T-helper 1 cell treated with Interleukin-12 subunit alpha and Interleukin-12 subunit beta and Interleukin-4 antibody, amounts not matched to agents 30 ng/mL and 1 ng/mL, for 36 hours (primary cell): ENCODE results near the gene ZMPSTE24. TPM values are rescaled to one million over a fixed set of nuclear protein-coding genes. Genes with fewer than 3 reads are reported as not detected.
"Not testable (repeated sequence)": the region's sequence is repeated elsewhere in the genome, so short reads cannot be mapped to it uniquely, and the experiment has no call there.

Source experiments
- intact Hi-C: fragments of 100-400 bp; cut with micrococcal nuclease; formaldehyde crosslinking; loops from one replicate; pipeline ENCODE4 v1.15.1; 2024
- total RNA-seq: library from RNA; stranded (reverse); gene quantifications from 2 replicates; pipeline ENCODE4 v1.2.3, GENCODE V29; 2022

The ZMPSTE24 gene
- total RNA-seq: 39.5 and 40.5 TPM in 2 replicates

DNA sequence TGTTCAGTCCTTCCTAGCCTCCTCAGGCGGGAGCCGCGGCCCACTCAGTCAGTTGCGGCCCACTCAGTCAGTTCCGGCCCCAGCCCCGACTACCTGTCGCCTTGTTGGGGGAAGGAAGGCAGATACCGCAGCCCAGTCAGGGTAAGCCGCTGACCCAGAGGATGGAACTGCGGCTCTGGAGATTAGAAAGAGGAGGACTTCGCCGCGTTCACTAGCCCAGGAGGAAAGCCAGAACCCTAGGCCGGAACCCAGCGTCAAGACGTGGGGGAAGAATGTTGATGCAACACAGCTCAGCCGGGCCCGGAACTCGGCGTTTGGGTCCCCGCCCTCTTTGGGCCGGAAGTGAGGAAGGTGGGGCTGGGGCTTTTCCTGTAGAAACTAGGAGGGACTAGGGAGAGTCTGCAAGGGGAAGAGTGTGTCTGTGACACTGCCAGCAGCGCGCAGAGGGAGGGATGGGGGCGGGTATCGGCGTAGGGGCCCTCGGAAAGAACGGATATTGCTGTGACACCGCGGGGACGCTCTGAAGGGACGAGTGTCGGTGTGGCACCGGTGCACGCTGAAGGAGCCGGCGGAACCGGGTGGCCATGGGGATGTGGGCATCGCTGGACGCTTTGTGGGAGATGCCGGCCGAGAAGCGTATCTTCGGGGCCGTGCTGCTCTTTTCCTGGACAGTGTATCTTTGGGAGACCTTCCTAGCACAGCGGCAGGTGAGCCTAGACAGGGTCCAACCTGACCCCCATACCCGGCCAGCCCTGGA is at the start of gene ZMPSTE24:
TSS of gene ZMPSTE24 (plus strand) at position 549 of the 757 bp plus-strand sequence. CDS start at position 585, 36 bp downstream.
- intact Hi-C loops: loop anchor here (1.0 to 5.0 kb wide), 14 partner anchors 17 to 604 kb away; partner anchors contain the start of genes CAP1, CITED4, NFYC and RLF

DNA sequence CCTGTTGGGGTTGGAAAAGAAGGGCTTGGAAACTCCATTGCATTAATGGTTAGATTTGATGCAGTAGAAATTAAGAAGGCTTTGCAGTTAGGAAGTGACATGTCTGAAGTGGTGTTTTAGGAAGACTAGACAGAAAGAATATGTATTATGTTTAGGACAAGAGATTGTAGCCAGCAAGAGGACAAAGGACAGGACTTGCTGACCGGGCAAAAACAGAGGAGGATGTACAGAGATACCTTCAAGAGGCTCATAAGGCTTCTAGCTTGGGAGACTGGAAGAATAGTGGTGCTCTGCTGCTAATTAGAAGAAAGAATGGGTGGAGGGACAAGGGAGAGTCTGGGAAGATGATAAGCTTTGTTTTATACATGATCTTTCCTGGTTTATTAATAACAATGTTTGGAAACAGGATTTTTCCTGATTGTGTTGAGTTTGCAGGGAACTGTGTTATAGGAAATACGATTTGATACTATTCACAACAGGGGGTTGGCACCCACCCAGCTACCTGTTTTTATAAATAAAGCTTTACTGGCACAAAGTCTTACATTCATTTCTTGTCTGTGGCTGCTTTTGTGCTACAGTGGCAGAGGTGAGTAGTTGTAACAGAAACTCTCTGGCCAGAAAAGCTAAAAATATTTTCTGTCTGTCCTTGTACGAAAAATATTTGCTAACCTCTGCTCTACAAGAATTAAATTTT is 47.4 kb upstream of the ZMPSTE24 start:
- intact Hi-C loops: no loop called here

DNA sequence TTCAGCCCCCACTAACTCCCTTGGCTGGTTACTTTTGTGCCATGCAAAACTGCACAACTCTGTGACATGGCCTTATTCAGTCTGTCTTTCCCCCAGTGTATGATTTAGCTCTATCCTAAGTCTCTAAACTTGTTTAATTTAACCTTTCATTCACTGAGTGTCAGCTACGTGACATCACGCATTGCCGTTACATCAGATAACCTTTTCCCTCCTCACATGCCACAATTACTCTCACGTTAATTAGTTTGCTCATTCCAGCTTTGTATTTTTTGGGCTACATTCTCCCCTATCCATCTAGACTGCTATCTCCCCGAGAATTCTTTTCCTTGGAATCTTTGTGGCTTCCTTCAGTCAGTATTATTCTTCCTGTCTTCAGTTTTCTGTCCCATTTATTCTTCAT is 39.7 kb upstream of the ZMPSTE24 start:
- intact Hi-C loops: no loop called here

DNA sequence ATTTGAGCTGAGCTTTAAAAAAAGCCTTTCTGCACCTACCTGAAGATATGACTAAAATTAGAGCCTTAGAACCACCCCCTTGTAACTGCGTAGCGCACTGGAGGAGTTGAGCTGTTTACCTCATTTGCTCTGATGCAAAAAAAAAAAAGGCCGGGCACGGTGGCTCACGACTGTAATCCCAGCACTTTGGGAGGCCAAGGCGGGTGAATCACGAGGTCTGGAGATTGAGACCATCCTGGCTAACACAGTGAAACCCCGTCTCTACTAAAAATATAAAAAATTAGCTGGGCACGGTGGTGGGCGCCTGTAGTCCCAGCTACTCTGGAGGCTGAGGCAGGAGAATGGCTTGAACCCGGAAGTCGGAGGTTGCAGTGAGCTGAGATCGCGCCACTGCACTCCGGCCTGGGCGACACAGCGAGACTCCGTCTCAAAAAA is 36.5 kb upstream of the ZMPSTE24 start:
- intact Hi-C loops: not testable (repeated sequence)

DNA sequence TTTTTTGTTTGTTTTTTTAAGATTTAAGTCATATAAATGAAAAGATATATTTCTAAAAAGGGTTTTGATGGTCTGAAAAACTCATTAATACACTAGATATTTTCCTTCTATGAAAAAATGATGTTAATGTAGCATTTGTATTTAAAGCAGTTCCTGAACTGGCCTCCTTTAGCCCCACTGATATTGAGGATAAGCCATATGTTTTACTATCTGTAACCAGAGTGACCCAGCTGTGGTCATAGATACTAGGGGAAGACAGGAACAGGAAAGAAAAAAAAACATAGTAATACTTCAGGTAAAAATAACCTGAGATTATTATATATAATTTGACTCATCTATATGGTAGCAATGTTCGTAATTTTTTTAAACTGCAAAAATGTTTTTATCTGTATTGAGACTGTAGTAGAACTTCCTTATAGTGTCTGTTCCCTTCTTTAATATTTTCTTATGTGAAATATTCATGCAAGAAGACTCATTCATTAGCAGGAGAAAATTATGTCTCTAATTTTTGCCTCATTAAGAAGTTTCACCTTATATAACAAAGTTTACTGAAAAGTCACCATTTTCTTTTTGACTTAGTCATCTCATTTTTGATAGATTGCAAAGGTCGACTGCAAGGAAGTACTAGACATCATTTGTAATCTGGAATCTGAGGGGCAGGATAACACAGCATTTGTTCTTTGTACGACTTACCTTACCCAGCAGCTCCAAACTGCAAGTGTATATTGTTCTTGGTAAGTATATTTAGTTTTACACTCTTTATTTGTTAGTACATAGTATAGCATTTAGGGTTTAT is 35.9 kb upstream of the ZMPSTE24 start:
- intact Hi-C loops: no loop called here

DNA sequence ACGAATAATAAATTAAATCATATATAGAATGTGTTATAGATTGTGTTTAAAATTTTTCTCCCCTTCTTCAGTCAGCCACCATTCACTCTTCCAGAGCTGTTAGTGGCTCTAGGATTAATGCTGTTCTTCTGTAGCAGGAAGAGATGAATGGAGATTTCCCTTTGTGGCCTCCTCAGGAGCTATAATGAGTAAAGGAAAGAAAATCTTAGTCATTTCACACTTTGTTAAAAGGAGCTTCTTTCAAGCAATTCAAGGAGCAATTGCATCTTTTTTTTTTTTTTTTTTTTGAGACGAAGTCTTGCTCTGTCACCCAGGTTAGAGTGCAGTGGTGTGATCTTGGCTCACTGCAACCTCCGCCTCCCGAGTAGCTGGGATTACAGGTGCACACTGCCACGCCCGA is 34.0 kb upstream of the ZMPSTE24 start:
- intact Hi-C loops: no loop called here

DNA sequence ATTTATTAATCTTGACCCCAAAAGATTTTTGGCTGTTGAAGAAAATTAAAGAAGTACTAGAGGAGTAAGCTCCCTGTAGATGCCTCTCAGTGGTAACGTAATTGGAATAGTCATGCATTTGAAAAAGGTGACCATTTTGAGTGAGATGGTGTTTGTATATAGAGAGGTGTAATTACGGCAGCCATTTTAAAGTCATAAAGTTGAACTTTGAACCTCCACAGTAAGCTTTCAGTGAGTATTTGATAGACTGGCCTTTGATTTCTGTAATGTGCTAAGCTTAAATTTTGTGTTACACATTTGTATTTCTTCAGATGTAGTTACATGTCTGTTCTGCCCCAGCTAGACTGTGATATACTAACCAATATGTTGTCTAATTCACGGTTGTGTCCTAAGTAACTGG is 31.8 kb upstream of the ZMPSTE24 start:
- intact Hi-C loops: no loop called here

DNA sequence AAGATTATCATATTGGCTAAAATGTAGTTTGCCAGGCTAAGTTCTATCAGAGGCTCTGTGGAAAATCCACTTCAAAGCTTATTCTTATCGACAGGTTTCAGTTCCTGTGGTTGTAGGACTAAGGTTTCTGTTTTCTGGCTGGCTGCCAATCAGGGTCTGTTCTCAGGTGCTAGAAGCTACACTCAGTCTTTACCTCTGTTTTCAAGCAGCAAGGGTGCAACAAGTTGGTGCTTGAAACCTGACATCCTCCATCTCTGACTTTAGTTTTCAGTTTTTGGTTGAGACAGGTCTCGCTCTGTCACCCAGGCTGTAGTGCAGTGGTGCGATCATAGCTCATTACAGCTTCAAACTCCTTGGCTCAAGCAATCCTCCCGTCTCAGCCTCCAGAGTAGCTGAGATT is 25.6 kb upstream of the ZMPSTE24 start:
- intact Hi-C loops: loop anchor here (1.0 to 5.0 kb wide), 4 partner anchors 9 to 170 kb away; no protein-coding TSS in a partner anchor

DNA sequence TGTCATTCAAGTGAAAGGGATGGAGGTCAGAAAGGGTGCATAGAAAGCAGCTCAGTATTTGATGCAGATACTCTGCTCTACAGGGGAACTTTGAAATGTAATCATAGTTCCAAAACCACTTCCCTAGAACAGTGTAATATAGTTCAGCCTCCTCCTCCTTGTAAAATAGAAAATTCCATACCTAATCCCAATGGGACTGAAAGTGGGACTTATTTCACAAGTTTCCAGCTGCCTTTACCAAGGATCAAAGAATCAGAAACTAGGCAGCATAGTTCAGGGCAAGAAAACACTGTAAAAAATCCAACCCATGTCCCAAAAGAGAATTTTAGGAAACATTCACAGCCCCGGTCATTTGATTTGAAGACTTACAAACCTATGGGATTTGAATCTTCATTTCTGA is 18.4 kb upstream of the ZMPSTE24 start:
- intact Hi-C loops: loop anchor here (2.0 to 5.0 kb wide), 2 partner anchors 53 to 77 kb away; partner anchors contain the start of gene RLF

DNA sequence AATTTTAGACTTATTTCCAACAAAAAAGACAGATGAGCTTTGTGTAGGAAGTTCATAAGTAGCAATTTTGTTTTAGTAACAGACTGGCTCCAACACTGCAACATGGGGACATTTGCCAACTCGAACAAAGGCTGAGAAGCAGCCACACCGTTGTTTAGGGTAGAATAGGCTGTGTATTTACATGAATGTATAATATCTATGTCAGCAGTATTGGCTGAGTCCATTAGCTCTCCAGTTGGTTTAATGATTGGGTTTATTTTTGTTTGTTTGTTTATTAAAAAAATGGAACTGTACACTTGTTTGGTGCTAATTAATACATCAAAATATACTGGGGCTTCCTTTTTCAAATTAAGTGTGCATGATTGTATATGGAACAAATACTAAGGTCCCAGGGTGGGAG is 17.6 kb upstream of the ZMPSTE24 start:
- intact Hi-C loops: loop anchor here (2.0 to 5.0 kb wide), 2 partner anchors 54 to 78 kb away; partner anchors contain the start of gene RLF

DNA sequence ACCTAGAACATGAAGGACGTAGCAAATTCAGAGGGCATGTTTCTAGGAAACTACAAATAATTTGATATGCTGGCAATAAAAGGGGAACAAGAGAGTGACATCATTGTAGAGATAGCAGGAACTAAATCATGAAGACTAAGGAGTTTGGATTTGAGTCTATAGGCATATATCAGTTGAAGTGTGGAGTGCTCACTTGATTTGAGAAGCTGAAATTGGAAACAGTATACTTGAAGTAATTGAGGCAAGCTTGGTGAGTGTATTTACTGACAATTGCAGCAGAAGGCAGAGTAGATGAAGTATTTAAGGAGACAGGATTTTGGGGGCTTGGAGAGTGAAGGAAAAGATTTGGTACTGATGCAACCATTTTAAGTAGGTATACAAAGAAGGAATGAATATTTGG is 16.7 kb upstream of the ZMPSTE24 start:
- intact Hi-C loops: loop anchor here (1.0 to 5.0 kb wide), 6 partner anchors 9 to 144 kb away; partner anchors contain the start of gene RLF

DNA sequence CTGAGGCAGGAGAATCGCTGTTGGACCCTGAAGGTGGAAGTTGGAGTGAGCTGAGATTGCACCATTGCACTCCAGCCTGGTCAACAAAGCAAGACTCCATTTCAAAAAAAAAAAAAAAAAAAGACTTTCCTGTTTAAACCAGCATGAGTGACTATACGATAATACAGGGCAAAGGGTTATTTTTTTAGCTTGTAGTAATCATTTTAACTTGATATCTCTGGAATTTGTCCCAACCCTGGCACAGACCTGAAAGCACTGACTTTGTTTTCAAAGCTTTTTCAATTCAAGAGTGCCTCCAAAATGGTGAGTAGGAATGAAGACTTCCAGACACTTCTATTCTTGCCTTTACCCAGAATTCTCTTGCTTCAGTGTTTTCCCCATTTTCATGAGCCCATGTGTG is 14.7 kb upstream of the ZMPSTE24 start:
- intact Hi-C loops: loop anchor here (5.0 kb wide), 1 partner anchor 81 kb away; the partner anchor contains the start of gene RLF

DNA sequence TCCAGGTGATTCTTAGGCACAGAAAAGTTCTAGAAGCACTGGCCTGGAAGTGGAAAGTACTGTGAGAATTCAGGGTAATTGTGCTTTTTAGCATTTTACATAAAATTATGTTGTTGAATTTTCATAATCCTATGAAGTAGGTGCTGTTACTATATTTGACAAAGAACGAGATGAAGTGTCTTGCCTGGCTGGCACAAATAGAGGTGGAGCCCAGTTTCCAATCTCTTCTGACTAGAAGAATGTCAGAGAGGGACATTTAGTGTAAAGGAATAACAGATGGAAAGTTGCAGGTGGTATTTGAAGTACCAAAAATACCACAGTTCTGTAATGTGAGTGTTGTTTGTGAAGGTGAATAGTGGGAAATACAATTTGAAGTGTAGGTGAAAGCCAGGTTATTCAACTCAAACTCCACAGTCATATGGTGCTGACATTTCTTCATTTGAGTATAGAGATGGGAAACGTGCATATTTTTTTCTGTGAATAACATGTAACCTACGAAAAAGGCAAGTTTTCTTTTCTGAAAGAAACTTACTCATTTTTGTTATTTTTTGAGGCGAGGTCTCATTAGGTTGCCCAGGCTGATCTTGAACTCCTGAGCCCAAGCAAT is 13.8 kb upstream of the ZMPSTE24 start:
- intact Hi-C loops: loop anchor here (5.0 kb wide), 1 partner anchor 82 kb away; the partner anchor contains the start of gene RLF

DNA sequence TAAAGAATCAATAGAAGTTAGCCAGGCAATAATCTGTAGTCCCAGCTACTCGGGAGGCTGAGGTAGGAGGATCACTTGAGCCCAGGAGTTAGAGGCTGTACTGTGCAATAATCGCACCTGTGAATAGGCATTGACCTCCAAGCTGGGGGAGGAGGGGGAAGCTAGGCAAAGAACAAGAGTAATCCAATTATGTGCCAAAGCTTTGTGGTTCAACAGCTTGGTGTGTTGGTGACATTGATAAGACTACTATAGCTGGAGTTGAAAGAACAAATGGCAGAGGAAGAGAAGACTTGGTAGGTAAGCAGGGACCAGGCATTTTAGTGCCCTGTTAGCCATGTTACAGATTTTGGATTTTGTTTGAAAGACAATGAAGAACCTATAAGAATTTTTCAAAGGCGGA is 12.3 kb upstream of the ZMPSTE24 start:
- intact Hi-C loops: no loop called here

DNA sequence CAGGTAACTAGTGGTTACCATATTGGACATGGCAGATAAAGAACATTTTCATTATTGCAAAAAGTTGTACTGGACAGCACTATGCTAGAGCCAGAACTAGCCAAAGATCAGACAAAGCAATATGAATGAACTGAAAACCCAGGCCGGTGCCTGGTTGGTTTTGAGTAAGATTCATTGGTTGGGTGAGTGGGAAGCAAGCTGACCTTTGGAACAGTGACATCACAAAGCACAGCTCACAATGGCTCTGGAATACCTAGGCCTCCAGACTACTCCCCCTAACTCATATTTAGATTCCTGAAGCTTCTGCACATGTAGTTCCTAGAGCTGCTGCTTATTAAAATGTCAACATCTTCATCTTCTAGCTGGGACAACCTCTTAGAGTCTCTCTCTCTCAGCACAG is 10.4 kb upstream of the ZMPSTE24 start, which contains the start of gene TMCO2:
TSS of gene TMCO2 (plus strand) at position 283 of the 400 bp plus-strand sequence. CDS start at position 340, 57 bp downstream.
- intact Hi-C loops: no loop called here

DNA sequence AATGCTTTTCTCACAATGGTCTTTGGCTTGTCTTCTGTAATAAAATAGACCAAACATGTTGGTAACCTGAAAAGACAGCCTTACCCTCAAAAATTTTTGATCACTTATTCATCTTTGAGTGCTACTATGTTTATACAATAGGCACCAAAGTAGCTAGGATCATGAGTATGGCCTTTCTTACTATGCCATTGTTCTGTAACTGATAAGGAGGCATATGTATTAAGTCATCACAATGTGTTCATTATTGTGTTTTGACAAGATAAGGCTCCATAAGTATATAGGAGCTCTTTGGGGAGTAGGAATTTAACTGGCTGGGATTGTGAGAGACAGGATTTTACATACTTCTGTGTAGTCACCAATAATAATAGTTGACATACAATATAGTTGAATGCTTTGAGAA is 9.6 kb upstream of the ZMPSTE24 start:
- intact Hi-C loops: no loop called here

DNA sequence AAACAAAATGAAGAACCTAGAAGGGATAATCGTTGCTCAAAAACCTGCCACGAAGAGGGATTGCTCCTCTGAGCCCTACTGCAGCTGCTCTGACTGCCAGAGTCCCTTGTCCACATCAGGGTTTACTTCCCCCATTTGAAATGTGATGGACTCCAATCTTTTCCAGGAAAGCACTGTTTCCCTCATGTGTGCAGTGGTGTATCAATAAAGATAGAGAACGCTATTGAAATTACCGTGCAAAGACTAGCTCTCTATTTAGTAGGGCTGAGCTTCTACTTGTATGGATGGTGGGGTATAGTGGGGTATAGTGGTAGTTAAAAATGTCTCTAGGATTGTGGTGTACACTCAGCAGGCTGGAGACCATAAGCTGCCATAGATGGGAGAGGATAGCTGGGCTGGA is 6.6 kb upstream of the ZMPSTE24 start:
- intact Hi-C loops: no loop called here

DNA sequence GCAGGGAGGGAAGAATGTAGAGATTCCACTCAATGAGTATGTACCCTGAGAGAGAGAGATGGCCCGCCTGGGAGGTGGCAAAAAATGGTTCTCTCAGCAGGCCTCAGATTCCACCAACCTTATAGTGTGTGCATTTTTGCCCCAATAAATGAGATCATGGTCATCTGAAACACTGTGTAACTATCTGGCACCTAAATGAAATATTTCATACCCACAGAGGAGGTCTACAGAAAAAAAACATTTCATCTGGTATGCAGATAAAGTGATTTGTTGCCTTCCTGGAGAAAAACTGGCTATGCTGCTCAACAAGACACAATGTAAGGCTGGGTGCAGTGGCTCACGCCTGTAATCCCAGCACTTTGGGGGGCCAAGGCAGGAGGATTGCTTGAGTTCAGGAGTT is 5.4 kb upstream of the ZMPSTE24 start:
- intact Hi-C loops: no loop called here

DNA sequence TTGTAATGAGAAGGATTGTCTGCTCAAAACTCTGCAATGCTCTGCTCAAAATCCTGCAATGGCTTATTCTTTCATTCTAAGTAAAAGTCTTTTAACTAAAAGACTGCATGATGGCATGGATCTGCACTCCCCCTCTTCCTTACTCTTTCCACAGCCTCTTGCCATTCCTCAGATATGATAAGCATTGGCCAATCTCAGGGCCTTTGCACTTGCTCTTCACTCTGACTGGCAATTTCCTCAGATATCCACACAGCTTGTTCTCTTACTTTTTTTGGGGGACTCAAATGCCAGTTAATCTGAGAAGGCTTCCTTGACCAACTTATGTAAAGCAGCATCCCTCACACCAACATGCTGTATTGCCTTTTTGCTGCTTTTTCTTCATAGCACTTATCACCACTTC is 2.8 kb upstream of the ZMPSTE24 start:
- intact Hi-C loops: loop anchor here (5.0 kb wide), 3 partner anchors 132 to 607 kb away; partner anchors contain the start of genes CITED4 and NFYC

DNA sequence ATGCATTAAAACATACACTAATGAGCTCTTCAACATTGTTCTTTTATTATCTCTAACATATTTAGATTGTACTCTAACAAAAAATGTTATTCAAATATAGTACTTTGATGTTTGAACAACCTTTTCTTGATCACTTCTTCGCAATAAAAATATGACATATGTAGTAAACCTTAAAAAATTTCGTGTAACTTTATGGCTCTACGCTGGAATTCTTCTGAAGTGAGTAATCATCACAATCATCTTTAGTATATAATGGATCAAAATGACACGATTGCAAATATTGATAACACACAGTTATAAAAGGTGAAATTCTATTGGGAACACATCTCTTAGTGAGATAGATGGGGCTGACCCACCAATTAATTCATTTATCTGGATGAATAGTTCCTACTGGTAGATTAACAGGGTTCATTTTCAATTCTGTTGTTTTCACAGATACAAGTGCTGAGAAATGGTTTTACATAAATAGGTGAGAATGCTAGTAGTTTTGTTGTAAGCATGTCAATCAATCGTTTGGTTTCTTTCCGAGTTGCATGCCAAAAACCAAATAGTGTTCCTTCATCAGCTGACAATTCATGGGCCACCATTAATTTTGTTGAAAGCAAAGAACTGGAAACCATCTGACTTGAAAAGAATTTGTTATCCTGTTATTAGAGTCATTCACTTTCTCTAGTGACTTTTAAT is 1.5 kb upstream of the ZMPSTE24 start:
- intact Hi-C loops: loop anchor here (1.0 to 5.0 kb wide), 8 partner anchors 15 to 606 kb away; partner anchors contain the start of genes CITED4, NFYC and ZNF684
